Heart left ventricle (tissue), 13 donors: ENCODE data around the gene STK25.

ENCODE experiments used
- CTCF ChIP-seq, 12 donors: fragments of 200-600 bp; sonication (generic) in 4 of 12; IDR thresholded peaks; one replicate each; pipeline versions ENCODE4 v1.5.0 to v1.8.0; 2018 to 2022; ENCODE audit warnings: antibody characterized with exemption in 12 of 12, mild to moderate bottlenecking in 5 of 12
- POLR2A ChIP-seq, 2 donors: fragments of 450-650 bp; IDR thresholded peaks; one replicate each; pipeline ENCODE4 v1.6.1; 2017; ENCODE audit warnings: antibody characterized with exemption in 2 of 2, mild to moderate bottlenecking in 2 of 2, moderate library complexity in 2 of 2
- donor health status: ischemic (EF 13 %, LVEDD 7.1; RV severe dilation, severe dysfunction).
- donor health status: DM: no; HTN: yes; CAD: no.
- donor health status: DM: no; HTN: no; CAD: no.
- donor health status: ischemic (EF 25% LVEDD 6.9; RV normal size, moderate dysfunction).
- donor health status: ischemic (EF 25% LVEDD 5.7; RV mildly dilated, moderate dysfunction).
- donor health status: ischemic (EF 35%, LVEDD 5.7; RV mildly dilated, moderate dysfunction).
- donor health status: nonischemic (EF 11% LVEDD 7.7; RV severe dilation, severe dysfunction).
- donor health status: DM: yes; HTN: yes; CAD: no.
- donor health status: PGD.
- donor health status: ischemic (EF 29% LVEDD 5.4; RV normal size, mild dysfunction).
- donor health status: nonischemic (EF 23%, LVEDD 6.1; RV moderate dilation, normal function).

- no peak for TF ChIP-seq CTCF (IDR thresholded peaks at IDR 0.05)
- no peak for TF ChIP-seq POLR2A (IDR thresholded peaks at IDR 0.05)
Observed at GRCh38 chr2:241548451-241548835, 40.1 kb upstream of the STK25 start.
